K562 (cell line): ENCODE data around the gene CSAD. TPM values are rescaled to one million over a fixed set of nuclear protein-coding genes. Genes with fewer than 3 reads are reported as not detected.

Experiments used
- ARID3B ChIP-seq: fragments of 250-450 bp; sonication (Bioruptor Pico); IDR thresholded peaks from 2 replicates; pipeline ENCODE4 v1.4.0; 2020; ENCODE audit warnings: borderline replicate concordance
- ATF6 ChIP-seq: sonication (generic); formaldehyde crosslinking; IDR thresholded peaks from 2 replicates; pipeline ENCODE4 v1.4.0; 2020; ENCODE audit warnings: mild to moderate bottlenecking, missing genetic modification reagents
- CREB1 ChIP-seq, 2 experiments: sonication (generic) in 1 of 2; formaldehyde crosslinking in 1 of 2; IDR thresholded peaks; 2 replicates each; pipeline versions ENCODE4 v1.6.1 to v1.8.0; 2012 to 2022; ENCODE audit warnings: inconsistent platforms in 1 of 2, mild to moderate bottlenecking in 1 of 2, missing genetic modification reagents in 1 of 2, moderate library complexity in 1 of 2
- CREM ChIP-seq: IDR thresholded peaks from 2 replicates; pipeline ENCODE4 v1.6.1; 2014; ENCODE audit warnings: antibody characterized with exemption, low read depth
- CTBP1 ChIP-seq: fragments of 450-650 bp; IDR thresholded peaks from 2 replicates; pipeline ENCODE4 v1.6.1; 2016; ENCODE audit warnings: borderline replicate concordance
- E2F3 ChIP-seq: fragments of 250-450 bp; sonication (Bioruptor Pico); IDR thresholded peaks from 2 replicates; pipeline ENCODE4 v1.4.0; 2020; ENCODE audit warnings: mild to moderate bottlenecking
- HCFC1 ChIP-seq: IDR thresholded peaks from 2 replicates; pipeline ENCODE4 v1.6.1; 2012; ENCODE audit warnings: low read depth, low read length, improper control_type of control experiment
- MAZ ChIP-seq, 2 experiments: fragments of 450-650 bp in 1 of 2; sonication (generic) in 1 of 2; formaldehyde crosslinking; IDR thresholded peaks in 1 of 2; conservative IDR thresholded peaks in 1 of 2; 2 replicates each; pipeline versions ENCODE4 v1.4.0 to v1.5.0; 2020; ENCODE audit warnings: mild to moderate bottlenecking in 1 of 2, missing genetic modification reagents in 1 of 2
- MNT ChIP-seq, 2 experiments: fragments of 450-650 bp; conservative IDR thresholded peaks; 2 replicates each; pipeline ENCODE4 v1.6.1; 2017; ENCODE audit warnings: mild to moderate bottlenecking in 2 of 2, moderate library complexity in 2 of 2
- NKRF ChIP-seq: fragments of 450-650 bp; IDR thresholded peaks from 2 replicates; pipeline ENCODE4 v1.6.1; 2016; ENCODE audit warnings: borderline replicate concordance
- RBM22 ChIP-seq: fragments of 200-400 bp; formaldehyde crosslinking; IDR thresholded peaks from 2 replicates; pipeline ENCODE4 v1.6.1; 2018; ENCODE audit warnings: low read length, low read depth; ENCODE audit not compliant: poor library complexity, severe bottlenecking
- TEAD2 ChIP-seq: fragments of 450-650 bp; IDR thresholded peaks from 2 replicates; pipeline ENCODE4 v1.6.1; 2016; ENCODE audit warnings: missing genetic modification characterization, control low read depth, missing compliant biosample characterization
- TOE1 ChIP-seq, 2 experiments: fragments of 450-650 bp in 1 of 2; sonication (generic) in 1 of 2; formaldehyde crosslinking in 1 of 2; IDR thresholded peaks; 2 replicates each; pipeline versions ENCODE4 v1.7.1 to v1.8.0; 2016 to 2022; ENCODE audit warnings: borderline replicate concordance in 2 of 2, mild to moderate bottlenecking in 2 of 2, antibody characterized with exemption in 1 of 2, inconsistent platforms in 1 of 2, low read depth in 1 of 2, missing genetic modification reagents in 1 of 2, moderate library complexity in 1 of 2
- ZBTB49 ChIP-seq: sonication (generic); formaldehyde crosslinking; IDR thresholded peaks from 2 replicates; pipeline ENCODE4 v1.8.0; 2022; ENCODE audit warnings: missing genetic modification reagents, mild to moderate bottlenecking, borderline replicate concordance
- ZNF12 ChIP-seq: sonication (generic); formaldehyde crosslinking; IDR thresholded peaks from 2 replicates; pipeline ENCODE4 v1.4.0; 2020; ENCODE audit warnings: mild to moderate bottlenecking, missing genetic modification reagents
- polyA plus RNA-seq, 8 experiments: library from polyadenylated mRNA; depleted of rRNA in 4 of 8; stranded (reverse) in 5 of 8; unstranded in 3 of 8; fragments of >200 nt; fragmentation: Nextera tagmentation in 2 of 8; fragmentation: Illumina TruSeq in 1 of 8; extraction: Ambion mirVana in 2 of 8; extraction: Trizol in 1 of 8; gene quantifications; 2 replicates each; pipeline versions ENCODE4 v1.2.1 to v1.2.3, GENCODE V29; 2011 to 2014; ENCODE audit warnings: inconsistent platforms in 1 of 8, missing spikeins in 1 of 8
- total RNA-seq, 7 experiments: library from RNA; depleted of rRNA in 6 of 7; stranded (reverse); fragments of >200 nt in 6 of 7; fragmentation: Illumina TruSeq in 2 of 7; extraction: Trizol in 2 of 7; gene quantifications; 2 replicates each; pipeline versions ENCODE4 v1.2.1 to v1.2.3, GENCODE V29; 2011 to 2021; ENCODE audit warnings: low replicate concordance in 1 of 7

Gene CSAD
- total and polyA plus RNA-seq, 9 of the 15 experiments (the other 6 are each of a cell fraction or from before 2014, with no cell fraction given), result 1.8 to 19.6 (median 8.1) TPM

- TF ChIP-seq MAZ (CRISPR knock-in tag; conservative IDR thresholded peaks at IDR 0.05 in 1 of 2, IDR thresholded peaks at IDR 0.05 in 1 of 2) (peak in 1 of 2 experiments; percentile 98; a peak in 3 of 4 replicates), HCFC1 (0 out of 2 replicates have a peak, but pooled peaks have one; percentile 0), RBM22 (no peak), ZNF12 (CRISPR knock-in tag) (peak; percentile 31; the same call in 1 of the 2 replicates), TEAD2 (tag) (peak; percentile 45; the same call in 1 of the 2 replicates), ZBTB49 (CRISPR knock-in tag) (no peak), NKRF (no peak), E2F3 (CRISPR knock-in tag) (no peak), ATF6 (no peak), TOE1 (IDR thresholded peaks at IDR 0.05; ENCODE audit: borderline replicate concordance) (no peak), TOE1 (CRISPR knock-in tag; IDR thresholded peaks at IDR 0.05; ENCODE audit: borderline replicate concordance, low read depth) (no peak), MNT (conservative IDR thresholded peaks at IDR 0.05) (peak in 1 of 2 experiments; percentile 36; a peak in 2 of 4 replicates), CTBP1 (peak; percentile 54; the same call in 1 of the 2 replicates), CREM (no peak; the same call in 1 of the 2 replicates), CREB1 (IDR thresholded peaks at IDR 0.05) (no peak), CREB1 (CRISPR knock-in tag; IDR thresholded peaks at IDR 0.05) (0 out of 2 replicates have a peak, but pooled peaks have one; percentile 22), ARID3B (CRISPR knock-in tag) (no peak)
Measured at GRCh38 chr12:53220694-53221202, 40.0 kb upstream of the CSAD start (continued).
